Loucy (cell line): Measurements from ENCODE around the gene TBC1D22A.

Experiments used
- H2AFZ ChIP-seq: fragments of 200-600 bp; sonication (generic); 2 replicates; pipeline ENCODE4 v1.6.0; 2016; ENCODE audit warnings: antibody characterized with exemption, mild to moderate bottlenecking, low read length, moderate library complexity
- H3F3A ChIP-seq: fragments of 200-600 bp; 2 replicates; pipeline ENCODE4 v1.6.0; 2016; ENCODE audit warnings: antibody characterized with exemption, low read depth, mild to moderate bottlenecking
- H3K27me3 ChIP-seq: fragments of 200-600 bp; sonication (generic); 2 replicates; pipeline ENCODE4 v1.6.1; 2014; ENCODE audit warnings: low read length, mild to moderate bottlenecking; ENCODE audit not compliant: insufficient read depth, poor library complexity, severe bottlenecking
- H3K36me3 ChIP-seq: fragments of 200-600 bp; sonication (generic); 2 replicates; pipeline ENCODE4 v1.6.1; 2016; ENCODE audit warnings: low read length; ENCODE audit not compliant: insufficient read depth
- H3K4me1 ChIP-seq: fragments of 200-600 bp; sonication (generic); 2 replicates; pipeline ENCODE4 v1.5.1; 2014; ENCODE audit warnings: low read length, mild to moderate bottlenecking; ENCODE audit not compliant: insufficient read depth, poor library complexity, severe bottlenecking
- H3K4me2 ChIP-seq: fragments of 200-600 bp; sonication (generic); 2 replicates; pipeline ENCODE4 v1.6.0; 2014; ENCODE audit warnings: antibody characterized with exemption, low read length, low read depth, mild to moderate bottlenecking; ENCODE audit not compliant: poor library complexity, severe bottlenecking
- H3K4me3 ChIP-seq: fragments of 200-600 bp; sonication (generic); 2 replicates; pipeline ENCODE4 v1.5.1; 2014; ENCODE audit warnings: low read length, mild to moderate bottlenecking, mixed read lengths; ENCODE audit not compliant: poor library complexity, severe bottlenecking
- H3K79me2 ChIP-seq: fragments of 200-600 bp; sonication (generic); 2 replicates; pipeline ENCODE4 v1.6.1; 2014; ENCODE audit warnings: low read length; ENCODE audit not compliant: insufficient read depth
- H3K9ac ChIP-seq: fragments of 200-600 bp; sonication (generic); 2 replicates; pipeline ENCODE4 v1.6.0; 2014; ENCODE audit warnings: mild to moderate bottlenecking, low read depth, low read length, moderate library complexity; ENCODE audit not compliant: poor library complexity, severe bottlenecking
- H3K9me2 ChIP-seq: fragments of 200-600 bp; sonication (generic); replicated peaks from 2 replicates; pipeline ENCODE4 v1.6.1; 2016; ENCODE audit warnings: low read depth, low read length, mixed read lengths
- H3K9me3 ChIP-seq: fragments of 200-600 bp; sonication (generic); 2 replicates; pipeline ENCODE4 v1.6.1; 2014; ENCODE audit warnings: mild to moderate bottlenecking, antibody characterized with exemption, low read length, low read depth; ENCODE audit not compliant: insufficient read depth
- H4K20me1 ChIP-seq: fragments of 200-600 bp; sonication (generic); 2 replicates; pipeline ENCODE4 v1.6.0; 2014; ENCODE audit warnings: antibody characterized with exemption, low read length, mild to moderate bottlenecking; ENCODE audit not compliant: insufficient read depth, poor library complexity, severe bottlenecking
- CTCF ChIP-seq: fragments of 200-600 bp; sonication (generic); conservative IDR thresholded peaks from 2 replicates; pipeline ENCODE4 v1.5.1; 2014; ENCODE audit warnings: mild to moderate bottlenecking, antibody characterized with exemption, low read length
- EZH2phosphoT487 ChIP-seq: fragments of 200-600 bp; IDR thresholded peaks from 2 replicates; pipeline ENCODE4 v1.6.1; 2018; ENCODE audit warnings: antibody characterized with exemption, mild to moderate bottlenecking, moderate library complexity, borderline replicate concordance

Gene TBC1D22A

GRCh38 chr22:46909237-46910030 is 147.0 kb downstream of the TBC1D22A start:
- Histone ChIP-seq H3K9me2 (no peaks in the 10 kb centered on the region), H3K4me1 (no peaks in the 10 kb centered on the region), H3F3A (no peaks in the 10 kb centered on the region), H3K9ac (no peak overlapping the region), H3K4me2 (no peak overlapping the region), H3K79me2 (no peaks in the 10 kb centered on the region), H4K20me1 (no peaks in the 10 kb centered on the region), H2AFZ (no peak overlapping the region), H3K9me3 (no peaks in the 10 kb centered on the region), H3K4me3 (no peak overlapping the region), H3K36me3 (peaks cover 14% of the 10 kb centered on the region; the same call in 1 of the 2 replicates), H3K27me3 (no peaks in the 10 kb centered on the region)
- TF ChIP-seq EZH2phosphoT487 = no peak
- no peak for TF ChIP-seq CTCF

- H3F3A ChIP-seq = no peaks in the 10 kb centered on the region
- H4K20me1 ChIP-seq = no peaks in the 10 kb centered on the region
- no peak overlapping the region for H3K4me2 ChIP-seq
- H3K9me3 ChIP-seq = no peaks in the 10 kb centered on the region
- no peaks in the 10 kb centered on the region for H3K79me2 ChIP-seq
- H3K4me1 ChIP-seq = no peaks in the 10 kb centered on the region
- no peaks in the 10 kb centered on the region for H3K27me3 ChIP-seq
- TF ChIP-seq EZH2phosphoT487 (no peak), CTCF (no peak)
- H3K9me2 ChIP-seq = no peaks in the 10 kb centered on the region
- H2AFZ ChIP-seq = no peak overlapping the region
- H3K36me3 ChIP-seq = peaks cover 20% of the 10 kb centered on the region; the same call in 1 of the 2 replicates
- no peak overlapping the region for H3K4me3 ChIP-seq
- no peak overlapping the region for H3K9ac ChIP-seq
These were observed 148.2 kb downstream of the TBC1D22A start for GRCh38 chr22:46910624-46911023.

GRCh38 chr22:46911346-46911745 is 148.9 kb downstream of the TBC1D22A start:
- no peak overlapping the region for H3K4me2 ChIP-seq
- H3K9ac ChIP-seq = no peak overlapping the region
- no peaks in the 10 kb centered on the region for H3F3A ChIP-seq
- no peaks in the 10 kb centered on the region for H3K4me1 ChIP-seq
- H3K9me3 ChIP-seq = no peaks in the 10 kb centered on the region
- H4K20me1 ChIP-seq = no peaks in the 10 kb centered on the region
- H3K36me3 ChIP-seq = peaks cover 20% of the 10 kb centered on the region; the same call in 1 of the 2 replicates
- no peak overlapping the region for H2AFZ ChIP-seq
- no peaks in the 10 kb centered on the region for H3K79me2 ChIP-seq
- H3K27me3 ChIP-seq = no peaks in the 10 kb centered on the region
- H3K4me3 ChIP-seq = no peak overlapping the region
- H3K9me2 ChIP-seq = no peaks in the 10 kb centered on the region
- TF ChIP-seq CTCF (no peak), EZH2phosphoT487 (no peak)
